Activated CD4-positive, CD25-positive, alpha-beta regulatory T cell treated with anti-CD3 and anti-CD28 coated beads, Interleukin-2, amount 50 U/mL, for 16 hours (primary cell): ENCODE results near the gene WDR59.

Experiments used
- DNase-seq: peaks from one replicate; pipeline ENCODE4 v3.0.0-alpha.2; 2020; ENCODE audit warnings: low read depth, low spot score

WDR59 gene

GRCh38 chr16:74984194-74984528 lies 762 bp downstream of the WDR59 start:
- DNase-seq = no peak

DNA sequence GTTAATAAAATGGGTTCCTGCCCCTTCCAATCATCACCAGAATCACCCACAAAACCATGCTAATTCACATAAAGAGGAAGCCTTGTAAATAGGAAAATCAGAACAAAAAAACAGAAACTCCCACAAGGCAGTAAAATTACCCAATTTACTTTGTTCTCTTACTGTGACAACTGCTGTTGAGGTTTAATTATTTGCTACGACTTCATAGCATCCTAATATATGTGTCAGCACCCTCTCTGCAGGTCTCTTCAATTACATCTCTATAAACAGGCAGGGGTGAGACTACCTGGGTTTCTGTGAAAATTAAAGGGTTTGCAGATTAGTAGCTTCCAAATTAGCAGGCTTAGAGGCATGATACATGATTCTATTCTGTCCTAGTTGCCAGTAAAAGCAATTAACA lies 2.7 kb downstream of the WDR59 start:
- no peak for DNase-seq

DNA sequence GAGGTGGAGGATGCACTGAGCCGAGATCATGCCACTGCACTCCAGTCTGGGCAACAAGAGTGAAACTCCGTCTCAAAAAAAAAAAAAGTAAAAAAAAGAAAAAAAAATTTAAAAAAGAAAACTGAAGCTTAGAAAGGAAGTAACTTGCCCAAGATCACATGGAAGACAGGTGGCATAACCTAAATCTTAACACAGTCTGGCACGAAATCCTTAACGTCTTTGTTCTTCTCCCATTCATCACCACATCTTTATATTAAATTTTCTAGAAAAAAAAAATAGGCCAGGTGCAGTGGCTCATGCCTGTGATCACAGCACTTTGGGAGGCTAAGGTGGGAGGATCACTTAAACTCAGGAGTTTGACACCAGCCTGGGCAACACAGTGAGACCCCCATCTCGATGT lies 9.3 kb downstream of the WDR59 start:
- no peak for DNase-seq

DNA sequence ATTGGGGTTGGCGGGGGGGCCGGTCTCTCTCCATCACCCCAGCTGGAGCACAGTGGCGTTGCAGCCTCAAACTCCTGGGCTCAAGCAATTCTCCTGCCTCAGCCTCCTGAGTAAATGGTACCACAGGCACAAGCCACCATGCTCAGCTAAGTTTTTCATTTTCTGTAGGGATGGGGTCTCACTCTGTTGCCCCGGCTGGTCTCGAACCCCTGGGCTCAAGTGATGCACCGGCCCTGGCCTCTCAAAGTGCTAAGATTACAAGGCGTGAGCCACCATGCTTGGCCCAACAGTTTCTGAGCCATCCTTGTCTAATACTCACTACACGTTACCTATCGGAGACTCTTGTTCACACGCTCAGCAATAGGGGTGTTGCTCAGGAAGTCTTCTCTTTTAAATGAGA lies 11.6 kb downstream of the WDR59 start:
- DNase-seq = no peak

GRCh38 chr16:74954763-74955162 lies 30.2 kb downstream of the WDR59 start:
- no peak for DNase-seq

DNA sequence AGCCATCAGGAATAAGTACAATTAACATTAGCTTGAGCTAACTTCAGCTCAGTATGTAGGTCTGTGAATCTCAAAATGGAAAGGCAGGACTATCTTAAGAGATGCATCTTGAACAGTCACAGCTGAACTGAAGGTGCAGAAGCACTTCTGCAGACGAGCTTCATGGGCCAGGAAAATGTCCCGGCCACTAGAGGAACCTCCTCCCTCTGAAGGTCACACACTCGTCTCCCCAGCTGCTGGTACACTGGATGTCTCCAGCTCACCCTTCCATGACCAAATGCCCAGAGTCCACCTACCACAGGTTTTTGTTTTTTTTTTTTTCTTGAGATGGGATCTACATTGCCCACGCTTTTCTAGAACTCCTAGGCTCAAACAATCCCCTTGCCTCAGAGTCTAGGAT lies 33.2 kb downstream of the WDR59 start:
- no peak for DNase-seq

- no peak for DNase-seq
These were observed 33.7 kb downstream of the WDR59 start for GRCh38 chr16:74951206-74951605.

DNA sequence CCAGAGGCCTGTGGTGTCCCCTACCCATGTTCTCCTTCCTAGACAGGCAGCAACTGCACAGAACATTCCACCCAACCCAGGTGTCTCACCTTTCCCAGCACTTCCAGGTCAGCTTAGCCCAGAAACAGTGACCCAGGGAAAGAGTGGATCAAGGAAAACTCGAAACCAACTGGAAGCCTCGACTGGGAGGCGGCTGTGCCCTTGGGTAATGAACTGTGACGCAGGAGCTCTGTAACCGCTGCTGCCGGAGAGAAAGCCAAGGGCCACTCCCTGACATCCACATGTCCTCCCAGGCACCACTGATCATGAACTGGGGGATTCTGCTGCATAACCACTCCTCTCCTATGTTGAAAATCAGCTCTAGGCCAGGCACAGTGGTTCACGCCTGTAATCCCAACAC lies 34.4 kb downstream of the WDR59 start:
- no peak for DNase-seq

GRCh38 chr16:74949309-74949708 lies 35.6 kb downstream of the WDR59 start:
- DNase-seq = no peak

DNA sequence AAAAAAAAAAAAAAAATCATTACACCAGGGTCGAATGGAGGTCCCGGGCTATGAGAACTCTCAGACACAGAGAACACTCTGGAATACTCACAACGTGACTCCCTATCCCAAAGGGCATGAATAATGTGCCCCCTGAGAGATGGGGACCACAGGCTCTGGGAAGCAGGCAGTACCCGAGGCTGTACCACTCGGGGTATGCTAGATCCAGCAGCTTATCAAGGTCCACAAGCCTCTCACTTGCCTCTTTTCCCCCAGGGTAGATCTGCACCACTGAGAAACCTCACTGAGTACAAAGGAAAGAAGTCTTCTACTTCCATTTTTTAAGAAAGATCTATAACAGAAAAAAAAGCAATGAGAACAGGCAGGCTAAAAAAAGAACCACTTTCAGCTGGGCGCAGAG lies 40.5 kb downstream of the WDR59 start:
- no peak for DNase-seq

DNA sequence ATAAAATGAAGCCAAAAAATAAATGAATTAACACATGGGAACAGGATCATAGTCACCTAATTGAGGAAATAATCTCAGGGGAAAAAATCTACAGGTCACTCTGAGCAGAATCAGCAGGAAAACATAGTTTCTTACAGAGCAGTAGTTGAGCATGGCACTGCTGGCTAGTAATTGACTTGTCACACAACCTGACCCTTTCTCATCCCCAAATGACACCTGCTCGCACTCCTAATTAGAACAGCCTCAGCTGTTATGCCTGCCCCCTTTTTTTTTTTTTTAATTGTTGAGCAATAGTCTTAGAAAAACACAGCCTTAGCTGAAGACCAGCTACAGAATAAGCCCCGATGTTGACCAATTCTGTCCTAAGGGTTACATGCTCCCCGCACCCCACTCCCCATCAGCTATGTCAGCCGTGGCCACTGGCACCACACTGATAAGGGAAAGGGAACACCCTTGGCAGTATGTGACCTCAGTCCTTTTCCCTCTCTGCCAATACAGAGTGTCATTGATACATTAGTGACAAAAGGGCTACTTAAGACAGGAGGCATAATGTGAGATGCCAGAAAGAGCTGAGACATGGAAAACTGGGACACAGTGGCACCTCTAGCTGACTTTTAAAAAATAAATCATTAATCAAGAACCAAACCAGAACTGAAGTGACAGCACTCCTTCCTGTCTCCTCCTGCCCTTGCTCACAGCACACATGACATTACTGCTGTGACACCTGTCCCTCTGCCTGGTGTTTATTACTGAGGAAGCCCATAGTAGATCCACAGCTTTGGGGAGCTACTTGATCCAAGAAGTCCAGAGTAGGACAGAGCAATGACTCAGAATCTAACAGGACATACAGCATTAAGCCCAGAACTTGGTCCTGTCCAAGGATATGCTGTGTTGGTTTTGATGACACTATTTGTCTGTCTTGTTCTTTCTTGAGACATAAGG lies 41.7 kb downstream of the WDR59 start:
- no peak for DNase-seq

- DNase-seq = no peak
These were observed 42.4 kb downstream of the WDR59 start for GRCh38 chr16:74942566-74942965.

- no peak for DNase-seq
These were observed 45.2 kb downstream of the WDR59 start for GRCh38 chr16:74939688-74940087.

DNA sequence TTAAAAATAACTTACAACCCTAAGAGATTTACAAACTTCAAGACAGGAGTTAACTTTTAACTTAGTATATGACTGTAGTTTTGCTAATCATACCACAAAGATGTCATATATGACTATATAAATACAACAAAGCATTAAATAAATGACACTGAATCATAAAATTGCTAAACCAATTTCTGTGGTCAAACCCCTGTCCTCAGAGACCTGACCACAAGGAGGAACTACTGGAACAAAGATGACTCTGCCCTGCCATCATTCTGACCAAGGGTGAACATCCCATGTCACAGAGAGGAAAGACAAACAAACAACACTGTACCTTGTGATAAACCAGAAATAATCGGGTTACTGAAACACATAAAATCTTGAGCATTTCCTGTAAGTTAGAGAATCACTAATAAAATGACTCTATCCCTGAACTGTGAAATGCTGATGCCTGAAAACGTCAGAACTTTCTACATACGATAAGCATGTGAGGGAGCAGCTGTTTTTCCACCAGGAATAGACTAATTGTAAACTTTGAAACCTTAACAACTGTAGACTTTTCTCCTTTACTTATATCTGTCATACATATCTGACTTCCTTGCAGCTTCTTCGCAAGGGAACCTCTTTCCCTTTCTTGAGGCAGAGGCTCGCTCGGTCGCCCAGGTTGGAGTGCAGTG lies 47.9 kb downstream of the WDR59 start:
- DNase-seq = no peak

- no peak for DNase-seq
These were observed 53.5 kb downstream of the WDR59 start for GRCh38 chr16:74931445-74931844.

GRCh38 chr16:74929636-74930035 lies 55.3 kb downstream of the WDR59 start:
- no peak for DNase-seq

DNA sequence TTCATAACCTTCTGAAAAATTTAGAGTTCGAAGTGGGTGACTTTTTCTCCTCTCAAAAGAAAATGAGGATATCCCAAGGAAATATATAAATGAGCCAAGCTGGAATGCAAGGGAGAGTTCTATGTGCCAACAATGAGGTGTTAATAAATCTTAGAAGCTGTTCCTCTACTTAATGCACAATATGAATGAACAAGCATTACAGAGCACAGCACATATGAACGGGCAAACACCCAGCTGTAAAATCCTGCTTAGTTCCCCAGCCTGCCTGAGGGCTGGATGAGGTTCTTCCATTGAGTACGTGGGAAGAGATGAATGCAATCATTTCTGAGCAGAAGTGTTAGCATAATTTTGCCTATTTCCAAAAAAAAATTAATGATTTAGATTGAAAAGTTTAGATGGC lies 58.1 kb downstream of the WDR59 start:
- DNase-seq = no peak

GRCh38 chr16:74923766-74924460 lies 61.0 kb downstream of the WDR59 start:
- no peak for DNase-seq

GRCh38 chr16:74922150-74923138 lies 62.5 kb downstream of the WDR59 start:
- DNase-seq = no peak

DNA sequence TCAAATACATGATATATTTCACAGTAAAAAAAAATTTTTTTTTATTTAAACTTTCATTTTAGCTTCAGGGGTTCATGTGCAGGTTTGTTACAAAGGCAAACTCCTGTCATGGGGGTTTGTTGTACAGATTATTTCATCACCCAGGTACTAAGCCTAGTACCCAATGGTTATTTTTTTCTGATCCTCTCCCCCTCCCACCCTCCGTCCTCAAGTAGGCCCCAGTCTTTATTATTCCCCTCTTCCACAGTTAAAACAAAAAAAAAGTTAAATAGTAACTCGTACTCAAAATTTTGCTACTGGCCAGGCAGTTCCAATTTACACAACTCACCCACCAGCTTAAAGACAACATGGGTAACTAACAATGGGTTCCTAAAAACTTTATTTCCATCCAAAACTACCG lies 63.9 kb downstream of the WDR59 start:
- no peak for DNase-seq

GRCh38 chr16:74909665-74910064 lies 75.3 kb downstream of the WDR59 start:
- DNase-seq = no peak
